ENCODE data around the gene FERMT2.

Gene FERMT2

DNA sequence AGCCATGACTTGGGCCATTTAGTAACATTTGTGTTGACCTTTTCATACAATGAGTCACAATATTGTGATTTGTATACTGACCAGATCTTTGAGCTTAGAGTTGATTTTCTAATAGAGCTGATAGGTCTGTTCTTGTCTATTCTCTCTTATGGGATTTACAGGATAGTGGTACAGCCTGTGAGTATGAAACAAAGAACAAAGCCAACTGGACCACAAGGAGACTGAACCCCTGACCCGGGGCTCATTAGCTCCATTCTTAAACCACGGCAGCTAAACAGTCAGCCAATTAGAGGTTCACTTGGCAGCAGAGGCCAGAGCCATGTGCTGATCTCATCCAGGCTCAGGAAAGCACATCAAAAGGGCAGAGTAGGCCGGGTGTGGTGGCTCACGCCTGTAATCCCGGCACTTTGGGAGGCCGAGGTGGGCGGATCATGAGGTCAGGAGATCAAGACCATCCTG is 100.4 kb downstream of the FERMT2 start:
- Mint-ChIP-seq H3K4me3 (no peak overlapping the region), H3K27ac (no peak overlapping the region), H3K36me3 (ENCODE audit: low read depth) (no peaks in the 10 kb centered on the region), H3K4me1 (ENCODE audit: low read depth) (no peaks in the 10 kb centered on the region), H3K9me3 (no peaks in the 10 kb centered on the region), H3K27me3 (no peaks in the 10 kb centered on the region)
- DNase-seq, result no peak

DNA sequence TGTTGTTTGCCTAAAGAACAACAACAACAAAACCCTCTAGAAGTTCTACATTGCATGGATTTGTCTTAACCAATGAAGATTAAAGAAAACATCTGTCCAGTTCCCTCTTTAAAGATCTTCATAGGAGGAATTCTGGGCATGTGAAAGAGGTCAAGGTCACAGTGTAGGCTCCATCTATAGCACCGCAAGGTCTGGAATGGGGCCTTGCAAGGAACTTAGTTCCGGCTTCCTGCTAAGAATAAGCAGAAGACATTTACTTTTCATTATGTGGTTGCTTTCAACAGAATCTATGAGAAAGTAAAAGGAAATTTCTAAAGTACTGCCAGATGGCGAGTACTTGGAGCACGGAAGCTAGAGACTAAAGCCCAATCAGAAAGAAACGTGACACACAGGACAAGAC is 102.2 kb downstream of the FERMT2 start:
- H3K27me3 Mint-ChIP-seq, result no peaks in the 10 kb centered on the region
- no peaks in the 10 kb centered on the region for H3K9me3 Mint-ChIP-seq
- no peak for DNase-seq
- H3K27ac Mint-ChIP-seq, result no peak overlapping the region
- H3K4me1 Mint-ChIP-seq (ENCODE audit: low read depth), result no peaks in the 10 kb centered on the region
- H3K4me3 Mint-ChIP-seq, result no peak overlapping the region
- no peaks in the 10 kb centered on the region for H3K36me3 Mint-ChIP-seq (ENCODE audit: low read depth)

DNA sequence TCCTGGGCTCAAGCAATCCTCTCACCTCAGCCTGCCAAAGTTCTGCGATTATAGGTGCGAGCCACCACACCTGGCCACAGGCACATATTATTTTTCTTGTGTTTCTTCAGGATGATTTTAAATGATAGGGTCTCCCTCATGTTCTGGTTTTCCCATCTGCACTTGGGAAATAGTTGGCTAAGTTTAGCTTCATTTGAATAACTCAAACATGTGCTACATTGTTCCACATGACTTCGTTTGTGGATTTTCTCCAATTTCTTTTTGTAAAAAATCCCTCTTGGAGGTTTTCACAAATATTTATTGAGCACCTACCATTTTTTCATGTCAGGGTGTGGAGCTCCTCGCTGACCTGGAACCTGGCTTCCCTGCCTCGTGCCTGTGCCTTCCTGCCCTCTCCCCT is 104.3 kb downstream of the FERMT2 start:
- Mint-ChIP-seq H3K27me3 (no peaks in the 10 kb centered on the region), H3K4me3 (no peak overlapping the region), H3K27ac (no peak overlapping the region), H3K9me3 (no peaks in the 10 kb centered on the region), H3K36me3 (ENCODE audit: low read depth) (no peaks in the 10 kb centered on the region), H3K4me1 (ENCODE audit: low read depth) (no peaks in the 10 kb centered on the region)
- DNase-seq, result no peak

DNA sequence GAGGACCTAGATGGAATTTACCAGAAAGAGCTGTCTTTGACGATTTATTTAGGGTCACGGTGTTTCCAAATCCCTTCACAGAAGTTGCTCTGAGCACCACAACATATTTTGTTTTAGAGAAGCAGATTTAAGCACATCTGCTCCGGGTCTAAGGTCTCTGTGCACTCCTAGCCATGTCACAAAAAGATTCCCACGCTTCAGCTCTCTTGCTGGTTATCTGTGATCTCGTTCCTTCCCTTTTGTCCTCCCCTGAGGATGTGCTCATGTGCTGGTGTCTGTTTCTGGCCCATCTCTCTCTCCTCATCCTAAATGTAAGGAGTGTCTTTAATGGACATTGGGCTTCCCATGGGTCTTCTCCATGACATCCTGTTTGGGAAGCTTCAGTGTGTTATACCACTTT is 105.8 kb downstream of the FERMT2 start:
- no peaks in the 10 kb centered on the region for H3K4me1 Mint-ChIP-seq (ENCODE audit: low read depth)
- no peak for DNase-seq
- no peaks in the 10 kb centered on the region for H3K9me3 Mint-ChIP-seq
- no peak overlapping the region for H3K4me3 Mint-ChIP-seq
- H3K27ac Mint-ChIP-seq, result no peak overlapping the region
- H3K36me3 Mint-ChIP-seq (ENCODE audit: low read depth), result no peaks in the 10 kb centered on the region
- no peaks in the 10 kb centered on the region for H3K27me3 Mint-ChIP-seq

DNA sequence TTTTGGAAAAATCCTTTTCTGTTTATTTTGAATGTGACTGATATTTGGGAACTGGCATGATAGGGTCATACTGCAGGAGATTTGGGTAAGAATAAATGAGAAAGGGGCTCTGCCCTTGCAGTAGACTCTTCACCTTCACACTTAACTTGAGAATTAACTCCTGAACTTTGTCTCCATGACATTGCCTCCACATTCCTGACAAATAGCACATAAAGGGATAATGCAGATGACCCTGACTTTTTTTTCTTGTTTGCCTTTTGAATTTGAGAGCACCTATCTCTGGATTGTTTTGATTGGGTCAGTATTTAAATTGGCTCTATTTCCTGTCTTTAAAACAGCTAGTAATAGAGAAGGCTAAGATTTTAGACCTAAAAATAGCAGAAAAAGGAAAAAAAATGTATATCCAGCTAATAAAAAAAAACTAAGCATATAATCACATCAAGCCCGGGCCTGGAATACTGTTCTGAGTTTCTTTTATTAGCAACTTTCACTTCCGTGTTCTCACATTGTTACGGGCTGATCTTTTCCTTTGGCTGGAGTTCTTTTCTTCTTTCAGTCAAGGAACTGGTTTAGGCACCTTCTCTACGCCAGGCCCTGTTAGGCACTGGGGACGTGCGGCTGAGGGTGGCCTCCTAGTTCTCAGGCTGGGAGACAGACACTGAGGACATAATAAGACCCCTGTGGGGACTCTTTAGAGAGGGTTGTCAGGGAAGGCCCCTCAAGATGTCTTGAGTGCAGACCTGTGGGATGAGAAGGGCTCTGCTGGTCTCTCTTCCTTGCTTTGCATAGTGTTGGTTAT is 106.4 kb downstream of the FERMT2 start:
- no peaks in the 10 kb centered on the region for H3K36me3 Mint-ChIP-seq (ENCODE audit: low read depth)
- H3K4me3 Mint-ChIP-seq, result no peak overlapping the region
- no peak for DNase-seq
- H3K27me3 Mint-ChIP-seq, result no peaks in the 10 kb centered on the region
- no peaks in the 10 kb centered on the region for H3K4me1 Mint-ChIP-seq (ENCODE audit: low read depth)
- no peaks in the 10 kb centered on the region for H3K9me3 Mint-ChIP-seq
- H3K27ac Mint-ChIP-seq, result no peak overlapping the region

DNA sequence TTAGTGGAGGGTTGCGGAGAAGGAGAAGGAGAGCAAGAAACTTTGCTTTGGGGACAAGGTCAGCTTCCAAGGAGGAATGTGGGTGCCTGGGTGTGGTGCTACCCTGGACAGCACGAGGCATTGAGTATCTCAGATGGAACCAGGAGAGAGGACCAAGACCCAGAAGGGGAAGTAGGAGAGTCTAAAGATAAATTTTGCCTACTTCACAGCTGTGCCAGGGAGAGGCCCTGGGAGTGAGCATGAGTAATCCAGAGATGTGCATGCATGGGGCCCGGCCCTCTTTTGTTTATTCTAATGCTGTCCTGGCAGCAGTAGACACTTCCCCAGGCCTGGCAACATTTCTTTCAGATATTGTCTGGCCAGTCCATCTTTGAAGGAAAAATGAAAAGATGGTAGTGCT is 110.0 kb downstream of the FERMT2 start:
- DNase-seq, result no peak
- no peak overlapping the region for H3K27ac Mint-ChIP-seq
- no peaks in the 10 kb centered on the region for H3K27me3 Mint-ChIP-seq
- H3K4me1 Mint-ChIP-seq (ENCODE audit: low read depth), result no peaks in the 10 kb centered on the region
- H3K9me3 Mint-ChIP-seq, result no peaks in the 10 kb centered on the region
- no peak overlapping the region for H3K4me3 Mint-ChIP-seq
- no peaks in the 10 kb centered on the region for H3K36me3 Mint-ChIP-seq (ENCODE audit: low read depth)

DNA sequence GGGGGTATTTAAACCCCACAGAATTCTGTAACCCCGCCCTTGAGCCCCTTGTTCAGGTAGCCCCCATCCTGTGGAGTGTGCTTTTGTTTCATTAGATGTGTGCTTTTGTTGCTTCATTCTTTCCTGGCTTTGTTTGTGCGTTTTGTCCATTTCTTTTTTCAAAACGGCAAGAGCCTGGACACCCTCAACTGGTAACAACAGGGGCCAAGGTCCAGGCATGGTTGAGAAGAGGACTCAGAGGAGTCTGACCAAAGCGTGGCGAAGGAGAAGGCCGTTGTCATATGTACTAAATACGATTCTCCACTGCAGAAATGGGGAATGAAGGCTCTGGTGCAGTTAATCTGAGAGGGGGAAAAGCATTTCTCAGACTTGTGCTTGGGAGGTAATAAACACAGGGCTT is 113.4 kb downstream of the FERMT2 start:
- Mint-ChIP-seq H3K27ac (no peak overlapping the region), H3K36me3 (ENCODE audit: low read depth) (no peaks in the 10 kb centered on the region), H3K4me1 (ENCODE audit: low read depth) (no peaks in the 10 kb centered on the region), H3K9me3 (no peaks in the 10 kb centered on the region), H3K4me3 (no peak overlapping the region), H3K27me3 (no peaks in the 10 kb centered on the region)
- no peak for DNase-seq

DNA sequence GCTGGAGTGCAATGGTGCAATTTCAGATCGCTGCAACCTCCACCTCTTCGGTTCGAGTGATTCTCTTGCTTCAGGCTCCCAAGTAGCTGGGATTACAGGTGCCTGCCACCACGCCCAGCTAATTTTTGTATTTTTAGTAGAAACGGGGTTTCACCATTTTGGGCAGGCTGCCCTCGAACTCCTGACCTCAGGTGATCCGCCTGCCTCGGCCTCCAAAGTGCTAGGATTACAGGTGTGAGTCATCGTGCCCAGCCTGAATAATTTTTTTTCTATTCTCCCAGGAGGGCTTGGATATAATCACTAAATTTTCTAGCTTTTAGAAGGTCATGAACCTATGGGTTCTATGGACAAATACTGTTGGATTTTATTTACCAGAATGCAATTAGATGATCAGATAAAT is 114.8 kb downstream of the FERMT2 start:
- H3K4me3 Mint-ChIP-seq, result no peak overlapping the region
- H3K27me3 Mint-ChIP-seq, result no peaks in the 10 kb centered on the region
- H3K4me1 Mint-ChIP-seq (ENCODE audit: low read depth), result no peaks in the 10 kb centered on the region
- no peak for DNase-seq
- no peak overlapping the region for H3K27ac Mint-ChIP-seq
- H3K36me3 Mint-ChIP-seq (ENCODE audit: low read depth), result no peaks in the 10 kb centered on the region
- H3K9me3 Mint-ChIP-seq, result no peaks in the 10 kb centered on the region

DNA sequence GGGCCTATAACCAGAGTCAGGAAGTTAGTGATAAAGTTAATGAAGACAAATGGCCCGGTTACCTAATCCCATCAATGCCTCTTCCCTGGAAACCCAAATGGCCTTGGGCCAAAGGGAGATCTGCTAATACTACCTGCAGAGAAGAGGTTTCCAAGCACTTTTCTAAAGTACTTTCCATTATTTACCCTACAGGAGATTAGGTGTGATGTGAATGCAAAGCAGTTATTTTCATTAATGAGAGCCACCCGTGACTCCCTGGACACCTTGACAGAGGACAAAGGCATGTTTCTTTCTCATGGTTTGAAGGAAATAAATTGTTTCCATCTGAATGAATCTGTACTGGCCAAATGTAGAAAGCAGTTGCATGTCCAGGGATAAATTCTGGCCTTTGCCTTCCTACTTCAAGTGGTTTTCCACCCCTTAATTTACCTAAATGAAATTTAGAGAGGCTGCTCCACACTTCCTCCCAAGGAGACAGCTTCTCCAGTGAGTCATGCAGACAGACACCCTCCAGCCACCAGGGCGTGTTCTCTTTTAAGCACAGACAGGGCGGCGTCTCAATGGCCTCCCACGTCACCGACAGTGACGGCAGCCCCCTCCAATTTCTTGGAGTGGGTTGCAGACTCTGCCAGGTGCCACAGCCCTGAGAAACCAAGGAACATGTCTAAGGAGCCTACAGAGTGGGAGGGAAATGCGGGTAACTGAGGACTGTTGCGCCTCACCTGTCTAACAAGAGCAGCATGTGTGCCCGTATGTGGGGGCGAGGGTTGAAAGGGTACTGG is 115.5 kb downstream of the FERMT2 start:
- Mint-ChIP-seq H3K4me1 (ENCODE audit: low read depth) (no peaks in the 10 kb centered on the region), H3K4me3 (no peak overlapping the region), H3K27ac (no peak overlapping the region), H3K36me3 (ENCODE audit: low read depth) (no peaks in the 10 kb centered on the region), H3K9me3 (no peaks in the 10 kb centered on the region), H3K27me3 (no peaks in the 10 kb centered on the region)
- no peak for DNase-seq

DNA sequence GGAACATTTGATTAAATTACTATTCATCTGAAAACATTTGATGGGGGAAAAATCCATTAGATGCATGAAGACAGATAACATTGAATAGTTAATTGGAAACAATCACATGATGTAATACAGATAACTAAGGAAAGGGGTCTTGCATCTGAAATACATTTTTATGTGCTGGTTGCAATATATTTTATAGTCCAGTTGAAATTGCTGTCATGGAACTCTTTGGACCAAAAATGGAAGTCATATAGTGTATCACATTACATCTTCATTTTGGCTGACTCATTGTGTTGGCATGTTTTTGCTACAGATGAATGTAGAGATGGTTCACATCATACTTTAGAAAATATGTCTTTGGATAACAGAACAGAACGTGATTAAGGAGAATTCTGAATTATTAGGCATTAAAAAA is 116.4 kb downstream of the FERMT2 start:
- H3K27ac Mint-ChIP-seq, result no peak overlapping the region
- no peaks in the 10 kb centered on the region for H3K27me3 Mint-ChIP-seq
- no peaks in the 10 kb centered on the region for H3K36me3 Mint-ChIP-seq (ENCODE audit: low read depth)
- H3K9me3 Mint-ChIP-seq, result no peaks in the 10 kb centered on the region
- no peak overlapping the region for H3K4me3 Mint-ChIP-seq
- no peak for DNase-seq
- H3K4me1 Mint-ChIP-seq (ENCODE audit: low read depth), result no peaks in the 10 kb centered on the region

DNA sequence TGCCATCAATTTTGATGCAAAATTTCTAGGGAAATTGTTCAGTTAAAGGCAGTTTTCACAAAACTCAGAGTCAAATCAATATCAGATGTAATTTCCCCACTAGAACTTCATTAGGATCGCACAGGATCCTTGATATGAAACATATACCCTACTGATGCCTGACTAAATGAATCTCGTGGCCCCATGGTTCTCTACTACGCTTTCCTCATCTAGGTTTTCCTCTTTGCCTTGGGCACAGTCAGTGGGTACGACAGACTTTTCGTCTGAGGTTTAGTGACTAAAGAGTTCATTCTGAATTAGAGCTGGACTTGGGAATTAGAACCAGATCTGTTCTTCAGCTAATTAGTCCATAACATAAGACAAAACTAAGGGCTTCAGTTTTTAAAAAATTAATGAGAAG is 117.0 kb downstream of the FERMT2 start:
- Mint-ChIP-seq H3K4me3 (no peak overlapping the region), H3K9me3 (no peaks in the 10 kb centered on the region), H3K27me3 (no peaks in the 10 kb centered on the region), H3K27ac (no peak overlapping the region), H3K36me3 (ENCODE audit: low read depth) (no peaks in the 10 kb centered on the region), H3K4me1 (ENCODE audit: low read depth) (no peaks in the 10 kb centered on the region)
- no peak for DNase-seq

DNA sequence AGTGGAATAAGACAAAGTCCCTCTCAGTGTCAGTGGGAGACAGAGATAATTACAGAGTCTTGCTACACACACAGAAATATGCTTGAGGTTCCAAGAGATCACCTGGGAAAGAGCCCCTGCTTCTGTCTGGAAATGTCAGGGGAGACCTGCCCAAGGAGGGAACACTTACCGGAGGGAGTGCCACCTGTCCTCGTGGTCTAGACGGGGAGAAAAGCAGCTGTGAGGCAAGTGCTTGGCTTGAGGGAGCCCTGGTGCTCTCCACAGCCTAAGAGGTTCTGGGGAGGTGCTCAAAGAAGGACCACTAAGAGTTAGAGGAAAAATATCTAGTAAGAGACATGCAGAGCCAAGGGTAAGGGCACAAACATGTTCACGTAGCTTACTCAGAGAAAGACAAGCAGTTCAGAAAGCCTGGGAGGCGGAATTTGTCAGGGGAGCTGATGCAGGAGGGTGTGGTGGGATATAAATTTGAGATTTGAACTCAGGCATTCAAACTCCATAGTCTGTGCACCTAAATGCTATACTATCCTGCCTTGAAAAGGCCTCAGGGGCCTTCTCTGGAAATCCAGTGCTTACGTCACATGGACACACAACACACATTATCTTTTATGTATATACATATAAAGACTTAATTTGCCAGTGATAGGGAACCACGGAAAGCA is 121.2 kb downstream of the FERMT2 start:
- Mint-ChIP-seq H3K4me3 (no peak overlapping the region), H3K27ac (no peak overlapping the region), H3K27me3 (no peaks in the 10 kb centered on the region), H3K9me3 (no peaks in the 10 kb centered on the region), H3K36me3 (ENCODE audit: low read depth) (no peaks in the 10 kb centered on the region), H3K4me1 (ENCODE audit: low read depth) (peaks cover 2% of the 10 kb centered on the region)
- DNase-seq, result no peak

DNA sequence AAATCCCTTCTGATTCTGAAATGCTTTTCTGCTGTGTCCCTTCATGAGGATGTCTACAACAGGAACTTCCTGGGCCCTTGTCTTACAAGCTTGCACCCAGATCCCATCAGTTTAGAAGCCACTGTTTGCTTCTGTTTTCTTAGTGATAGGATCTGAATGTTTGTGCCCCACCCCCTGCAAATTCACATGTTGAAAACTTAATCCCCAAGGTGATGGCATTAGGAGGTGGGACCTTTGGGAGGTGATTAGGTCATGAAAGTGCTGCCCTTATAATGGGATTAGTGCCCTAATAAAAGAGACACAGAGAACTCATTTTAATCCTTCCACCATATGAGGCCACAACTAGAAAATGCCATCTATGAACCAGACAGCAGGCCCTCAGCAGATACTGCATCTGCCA is 123.4 kb downstream of the FERMT2 start:
- H3K4me1 Mint-ChIP-seq (ENCODE audit: low read depth), result peaks cover 6% of the 10 kb centered on the region
- no peak overlapping the region for H3K27ac Mint-ChIP-seq
- H3K9me3 Mint-ChIP-seq, result no peaks in the 10 kb centered on the region
- H3K36me3 Mint-ChIP-seq (ENCODE audit: low read depth), result no peaks in the 10 kb centered on the region
- no peak for DNase-seq
- no peak overlapping the region for H3K4me3 Mint-ChIP-seq
- no peaks in the 10 kb centered on the region for H3K27me3 Mint-ChIP-seq

DNA sequence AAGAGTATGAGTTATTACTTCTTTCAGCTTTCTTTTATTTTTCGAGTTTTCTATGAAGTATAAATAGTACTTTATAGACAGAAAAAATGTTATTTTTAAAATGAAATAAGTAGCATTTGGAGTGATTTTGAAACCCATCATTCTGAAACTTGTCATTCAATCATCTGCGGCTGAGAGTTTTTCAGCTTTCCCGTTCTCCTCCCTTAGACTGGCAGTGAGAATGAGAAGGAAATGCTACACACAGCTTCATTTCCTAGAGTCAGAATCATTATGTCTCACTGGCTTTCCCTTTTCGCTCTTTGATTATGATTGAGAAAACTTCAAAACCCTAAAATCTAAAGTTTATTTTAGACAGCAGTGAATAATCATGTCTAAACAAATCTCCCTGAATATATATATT is 125.8 kb downstream of the FERMT2 start:
- Mint-ChIP-seq H3K9me3 (no peaks in the 10 kb centered on the region), H3K27me3 (no peaks in the 10 kb centered on the region), H3K4me3 (no peak overlapping the region), H3K27ac (no peak overlapping the region), H3K4me1 (ENCODE audit: low read depth) (peaks cover 6% of the 10 kb centered on the region), H3K36me3 (ENCODE audit: low read depth) (no peaks in the 10 kb centered on the region)
- no peak for DNase-seq

DNA sequence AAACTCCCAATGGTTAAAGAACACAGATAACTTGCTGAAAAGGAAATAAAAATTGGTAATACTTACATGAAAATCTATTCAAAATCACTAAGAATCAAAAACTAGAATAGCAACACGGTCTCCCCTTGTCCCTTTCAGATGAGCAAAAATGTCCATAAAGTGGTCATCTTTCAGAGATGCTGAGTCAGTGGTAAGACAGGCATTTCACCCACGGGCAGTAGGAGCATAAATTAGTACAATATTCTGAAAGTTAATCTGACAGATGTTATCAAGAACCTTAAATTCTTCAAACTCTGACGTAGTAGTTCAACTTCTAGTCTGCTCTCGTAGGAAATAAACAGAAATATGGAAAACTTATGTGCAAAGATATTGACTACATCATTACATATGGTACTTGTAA is 126.4 kb downstream of the FERMT2 start:
- H3K4me1 Mint-ChIP-seq (ENCODE audit: low read depth), result peaks cover 6% of the 10 kb centered on the region
- H3K9me3 Mint-ChIP-seq, result no peaks in the 10 kb centered on the region
- H3K36me3 Mint-ChIP-seq (ENCODE audit: low read depth), result no peaks in the 10 kb centered on the region
- no peaks in the 10 kb centered on the region for H3K27me3 Mint-ChIP-seq
- no peak overlapping the region for H3K4me3 Mint-ChIP-seq
- no peak for DNase-seq
- H3K27ac Mint-ChIP-seq, result no peak overlapping the region

Data from activated T-cell treated with anti-CD3 and anti-CD28 coated beads, Interleukin-2, amount 50 U/mL, for 24 hours (primary cell).